Upper lobe of left lung (tissue), 4 donors: ENCODE measurements around the gene ZNFX1.

Experiments used
- CTCF ChIP-seq, 6 experiments: fragments of 450-650 bp in 4 of 6; fragments of 200-600 bp in 2 of 6; sonication (generic) in 2 of 6; IDR thresholded peaks; one replicate each; pipeline ENCODE4 v1.5.1; 2016 to 2019; ENCODE audit warnings: antibody characterized with exemption in 6 of 6
- EP300 ChIP-seq, 4 donors: sonication (generic); formaldehyde crosslinking; IDR thresholded peaks; one replicate each; pipeline ENCODE4 v1.5.1; 2017; ENCODE audit warnings: antibody characterized with exemption in 4 of 4, control low read depth in 2 of 4

GRCh38 chr20:49248879-49249665, 28.8 kb downstream of the ZNFX1 start:
- TF ChIP-seq CTCF (IDR thresholded peaks at IDR 0.05) (no peak), EP300 (IDR thresholded peaks at IDR 0.05) (no peak)
